Effector memory CD4-positive, alpha-beta T cell (primary cell): Measurements from ENCODE around the gene ADIRF.
"Not testable (repeated sequence)": the region's sequence is repeated elsewhere in the genome, so short reads cannot be mapped to it uniquely, and the experiment has no call there.

Experiments used
- DNase-seq, 3 donors: peaks; one replicate each; pipeline ENCODE4 v3.0.0-alpha.2; 2020
- H3K27ac ChIP-seq: 2 replicates; pipeline ENCODE4 v1.7.0; 2013; ENCODE audit warnings: mild to moderate bottlenecking, low read length, moderate library complexity; ENCODE audit not compliant: insufficient read depth, poor library complexity, severe bottlenecking
- H3K27me3 ChIP-seq: replicated peaks from 2 replicates; pipeline ENCODE4 v1.7.0; 2013; ENCODE audit warnings: mild to moderate bottlenecking, low read length; ENCODE audit not compliant: insufficient read depth, control insufficient read depth, poor library complexity, severe bottlenecking
- H3K36me3 ChIP-seq: 2 replicates; pipeline ENCODE4 v1.7.0; 2013; ENCODE audit warnings: mild to moderate bottlenecking, low read length, moderate library complexity; ENCODE audit not compliant: control insufficient read depth, insufficient read depth
- H3K4me1 ChIP-seq: 2 replicates; pipeline ENCODE4 v1.7.0; 2013; ENCODE audit warnings: low read length, mild to moderate bottlenecking; ENCODE audit not compliant: control insufficient read depth, insufficient read depth, poor library complexity, severe bottlenecking
- H3K4me3 ChIP-seq: 2 replicates; pipeline ENCODE4 v1.7.0; 2013; ENCODE audit warnings: low read length, low read depth, mild to moderate bottlenecking; ENCODE audit not compliant: insufficient read depth, poor library complexity, severe bottlenecking
- H3K9me3 ChIP-seq: 2 replicates; pipeline ENCODE4 v1.7.0; 2013; ENCODE audit warnings: mild to moderate bottlenecking, low read length, moderate library complexity; ENCODE audit not compliant: control insufficient read depth

Gene ADIRF

DNA sequence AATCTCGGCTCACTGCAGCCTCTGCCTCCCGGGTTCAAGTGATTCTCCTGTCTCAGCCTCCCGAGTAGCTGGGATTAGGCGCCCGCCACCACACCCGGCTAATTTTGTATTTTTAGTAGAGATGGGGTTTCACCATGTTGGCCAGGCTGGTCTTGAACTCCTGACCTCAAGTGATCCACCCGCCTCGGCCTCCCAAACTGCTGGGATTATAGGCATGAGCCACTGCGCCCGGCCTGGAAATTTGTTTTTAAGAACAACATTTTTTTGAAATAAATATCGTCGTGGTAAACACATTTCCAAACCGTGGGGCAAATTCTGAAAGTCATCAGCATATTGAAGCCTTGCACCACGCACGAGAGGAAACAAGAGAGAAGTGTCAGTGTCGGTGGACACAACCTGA, 28.2 kb upstream of the ADIRF start:
- not testable (repeated sequence) for H3K9me3 ChIP-seq, H3K4me1 ChIP-seq, H3K4me3 ChIP-seq

DNA sequence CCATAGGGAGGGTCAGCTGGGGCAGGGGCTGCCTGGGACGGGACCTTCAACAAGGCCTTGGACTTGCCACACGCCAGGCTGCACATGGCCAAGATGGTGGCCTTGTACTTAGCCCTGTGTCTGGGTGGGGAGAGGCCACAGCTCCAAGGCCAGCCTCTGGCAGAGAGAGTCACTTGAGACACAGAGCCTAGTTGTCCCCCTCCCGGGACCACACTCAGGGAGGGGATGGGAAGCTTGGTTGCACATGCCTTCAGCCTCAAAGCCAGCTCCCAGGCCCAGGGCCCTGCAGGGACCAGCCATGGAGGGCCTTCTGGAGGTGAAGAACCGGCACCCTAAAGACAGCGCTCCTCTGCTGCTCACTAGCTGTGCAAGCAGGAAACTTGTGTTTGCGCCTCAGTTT, 27.6 kb upstream of the ADIRF start:
- Histone ChIP-seq H3K4me1 (no peaks in the 10 kb centered on the region), H3K9me3 (no peaks in the 10 kb centered on the region), H3K27ac (no peak overlapping the region), H3K4me3 (no peak overlapping the region), H3K27me3 (no peaks in the 10 kb centered on the region), H3K36me3 (no peaks in the 10 kb centered on the region)
- DNase-seq, result no peak

More for the DNA sequence above, 28.2 kb upstream of the ADIRF start:
- H3K27me3 ChIP-seq, H3K27ac ChIP-seq, DNase-seq, H3K36me3 ChIP-seq: not testable (repeated sequence)

DNA sequence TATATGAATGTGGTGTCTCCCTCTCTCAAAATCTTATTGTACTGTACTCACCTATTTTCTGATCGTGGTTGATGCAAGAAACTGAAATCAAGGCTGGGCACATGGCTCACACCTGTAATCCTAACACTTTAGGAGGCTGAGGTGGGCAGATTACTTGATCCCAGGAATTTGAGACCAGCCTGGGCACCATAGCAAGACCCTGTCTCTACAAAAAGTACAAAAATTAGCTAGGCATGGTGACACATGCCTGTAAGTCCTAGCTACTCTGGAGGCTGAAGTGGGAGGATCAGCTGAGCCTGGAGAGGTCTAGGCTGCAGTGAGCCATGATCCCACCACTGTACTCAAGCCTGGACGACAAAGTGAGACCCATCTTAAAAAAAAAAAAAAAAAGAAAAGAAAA, 26.9 kb upstream of the ADIRF start:
- Histone ChIP-seq H3K4me3 (no peak overlapping the region), H3K36me3 (no peaks in the 10 kb centered on the region), H3K4me1 (no peaks in the 10 kb centered on the region), H3K27me3 (no peaks in the 10 kb centered on the region), H3K9me3 (no peaks in the 10 kb centered on the region), H3K27ac (no peak overlapping the region)
- DNase-seq, result no peak

DNA sequence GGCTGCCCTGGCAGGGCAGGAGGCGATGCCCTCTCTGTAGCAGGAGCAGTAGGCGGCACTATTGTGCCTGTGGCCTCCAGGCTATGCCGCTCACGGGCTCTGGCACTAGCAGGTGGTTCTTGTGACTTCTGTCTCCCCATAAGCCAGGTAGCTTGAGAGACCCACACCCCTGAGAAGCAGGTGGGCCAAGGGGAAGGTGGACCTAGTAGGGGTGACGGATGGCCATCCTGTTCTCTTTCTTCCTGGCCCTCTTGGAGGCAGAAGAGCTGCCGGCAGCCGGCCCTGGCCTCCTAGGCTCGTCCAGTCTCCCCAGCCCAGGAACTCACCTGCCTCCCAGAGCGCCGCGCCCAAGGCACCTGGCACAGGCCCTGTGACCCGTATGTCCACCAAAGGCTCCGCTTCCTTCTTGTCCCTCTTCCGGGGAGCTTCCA, 26.3 kb upstream of the ADIRF start:
- H3K4me3 ChIP-seq, result no peak overlapping the region
- H3K9me3 ChIP-seq, result no peaks in the 10 kb centered on the region
- no peak for DNase-seq
- no peaks in the 10 kb centered on the region for H3K27me3 ChIP-seq
- no peaks in the 10 kb centered on the region for H3K36me3 ChIP-seq
- H3K4me1 ChIP-seq, result no peaks in the 10 kb centered on the region
- H3K27ac ChIP-seq, result no peak overlapping the region

DNA sequence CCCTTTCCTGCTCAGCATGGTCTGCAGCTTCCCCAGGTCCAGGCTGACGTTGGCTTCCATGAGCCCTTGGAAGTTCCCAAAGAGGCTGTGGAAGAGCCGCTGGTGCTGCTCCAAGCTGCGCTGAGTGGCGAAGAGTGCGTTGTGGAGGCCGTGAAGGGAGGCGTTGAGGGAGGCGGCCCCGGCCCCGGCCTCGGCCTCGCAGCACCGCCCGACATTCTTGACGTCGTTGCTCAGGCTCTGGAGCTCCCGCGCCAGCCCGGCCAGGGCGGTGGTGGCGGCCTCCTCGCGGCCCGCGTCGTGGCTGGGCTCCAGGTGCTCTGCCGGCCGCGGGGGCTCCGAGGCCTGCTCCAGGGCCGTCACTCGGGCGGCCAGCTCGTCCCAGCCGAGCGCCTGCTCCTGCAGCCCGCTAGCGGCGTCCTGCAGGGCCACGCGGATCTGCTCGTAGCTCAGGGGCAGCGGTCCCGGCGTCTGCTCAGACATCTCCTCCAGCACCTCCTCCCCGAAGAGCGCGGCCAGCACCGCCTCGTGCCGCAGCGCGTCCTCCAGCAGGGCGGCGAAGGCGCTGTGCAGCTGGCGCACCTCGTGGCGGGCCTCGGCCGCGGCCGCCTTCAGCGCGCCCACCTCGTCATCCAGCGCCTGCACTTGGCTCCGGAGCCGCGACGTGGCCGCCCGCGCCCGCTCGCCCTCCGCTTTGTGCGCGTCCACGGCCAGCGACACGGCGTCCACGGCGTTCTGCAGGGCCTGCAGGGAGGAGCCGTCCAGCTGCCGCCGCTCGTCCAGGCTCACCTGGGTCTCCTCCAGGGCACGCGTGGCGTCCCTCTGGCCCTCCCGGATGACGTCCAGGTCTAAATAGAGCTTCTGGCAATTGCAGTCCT, 25.6 kb upstream of the ADIRF start:
- Histone ChIP-seq H3K36me3 (no peaks in the 10 kb centered on the region), H3K27ac (no peak overlapping the region), H3K4me3 (no peak overlapping the region), H3K4me1 (no peaks in the 10 kb centered on the region), H3K27me3 (no peaks in the 10 kb centered on the region), H3K9me3 (no peaks in the 10 kb centered on the region)
- DNase-seq, result no peak

DNA sequence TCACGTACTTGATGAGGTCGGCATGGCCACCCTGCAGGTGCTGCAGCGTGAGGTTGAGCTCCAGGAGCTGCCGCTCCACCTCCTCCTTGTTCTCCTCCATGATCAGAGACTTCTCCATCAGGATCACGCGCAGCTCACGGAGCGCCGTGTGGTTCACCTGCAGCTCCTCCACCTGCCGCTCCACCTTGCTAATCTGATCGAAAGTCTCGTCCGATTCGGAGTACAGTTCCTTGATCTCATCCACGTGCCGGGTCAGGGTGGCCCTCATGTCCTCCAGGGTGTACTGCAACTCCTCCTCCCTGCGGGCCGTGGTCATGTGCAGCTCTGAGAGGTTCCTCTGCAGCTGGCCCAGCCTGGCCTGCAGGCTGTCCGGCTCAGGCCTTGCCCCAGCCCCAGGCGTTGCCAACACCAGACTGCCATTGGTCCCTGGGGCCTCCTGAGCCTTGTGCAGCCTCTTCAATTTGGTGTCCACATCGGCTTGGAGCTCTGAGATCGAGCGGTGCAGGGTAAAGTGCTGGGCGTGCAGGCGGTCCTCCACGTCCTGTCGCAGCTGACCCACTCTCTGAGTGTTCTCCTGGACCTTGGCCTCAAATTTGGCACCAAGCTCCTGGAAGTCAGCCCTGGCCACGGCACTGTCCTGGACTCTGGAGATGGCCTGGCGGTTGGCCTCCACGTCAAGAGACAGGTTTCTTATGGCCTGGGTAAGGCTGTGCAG, 24.8 kb upstream of the ADIRF start:
- Histone ChIP-seq H3K9me3 (no peaks in the 10 kb centered on the region), H3K27ac (no peak overlapping the region), H3K4me3 (no peak overlapping the region), H3K36me3 (no peaks in the 10 kb centered on the region), H3K4me1 (no peaks in the 10 kb centered on the region), H3K27me3 (no peaks in the 10 kb centered on the region)
- no peak for DNase-seq

DNA sequence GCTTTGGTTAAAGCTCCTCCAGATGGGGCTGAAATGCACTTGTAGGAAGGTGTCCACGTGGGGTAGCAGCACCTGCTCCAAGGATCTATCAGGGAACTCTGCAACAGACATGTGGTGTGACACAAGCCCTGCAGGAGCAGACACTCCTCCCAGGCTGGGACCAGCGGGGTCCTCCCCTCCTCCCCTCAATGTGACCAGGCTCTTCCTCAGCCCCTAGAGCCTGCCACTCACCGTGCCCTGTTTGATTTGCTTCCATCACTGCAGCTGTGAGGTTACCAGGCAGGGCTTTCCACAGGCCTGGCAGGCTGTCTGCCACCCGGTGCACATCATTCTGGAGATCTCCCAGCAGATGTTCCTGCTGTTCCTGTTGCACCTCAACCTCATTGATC, 24.3 kb upstream of the ADIRF start:
- Histone ChIP-seq H3K27ac (no peak overlapping the region), H3K9me3 (no peaks in the 10 kb centered on the region), H3K36me3 (no peaks in the 10 kb centered on the region), H3K4me1 (no peaks in the 10 kb centered on the region), H3K4me3 (no peak overlapping the region), H3K27me3 (no peaks in the 10 kb centered on the region)
- DNase-seq, result no peak

DNA sequence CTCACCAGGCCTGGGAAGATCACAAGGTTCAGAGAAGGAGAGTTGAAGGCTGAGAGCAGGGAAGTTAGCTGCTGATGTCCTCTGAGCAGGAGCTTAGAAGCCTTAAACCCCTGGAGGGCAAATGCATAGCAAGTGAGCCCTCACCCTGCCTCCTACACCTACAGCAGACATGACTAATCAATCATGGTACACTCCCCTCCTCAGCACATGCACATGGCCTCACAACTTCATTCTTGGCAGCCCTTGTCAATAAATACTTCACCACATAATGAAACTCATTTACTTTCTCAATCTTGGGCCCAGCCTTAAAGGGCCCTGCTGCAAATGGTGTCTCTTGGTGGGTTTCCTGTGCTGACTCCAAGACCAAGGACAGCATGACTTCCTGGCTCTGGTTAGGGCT, 23.8 kb upstream of the ADIRF start:
- Histone ChIP-seq H3K4me3 (no peak overlapping the region), H3K27me3 (no peaks in the 10 kb centered on the region), H3K27ac (no peak overlapping the region), H3K36me3 (no peaks in the 10 kb centered on the region), H3K9me3 (no peaks in the 10 kb centered on the region), H3K4me1 (no peaks in the 10 kb centered on the region)
- DNase-seq, result no peak

DNA sequence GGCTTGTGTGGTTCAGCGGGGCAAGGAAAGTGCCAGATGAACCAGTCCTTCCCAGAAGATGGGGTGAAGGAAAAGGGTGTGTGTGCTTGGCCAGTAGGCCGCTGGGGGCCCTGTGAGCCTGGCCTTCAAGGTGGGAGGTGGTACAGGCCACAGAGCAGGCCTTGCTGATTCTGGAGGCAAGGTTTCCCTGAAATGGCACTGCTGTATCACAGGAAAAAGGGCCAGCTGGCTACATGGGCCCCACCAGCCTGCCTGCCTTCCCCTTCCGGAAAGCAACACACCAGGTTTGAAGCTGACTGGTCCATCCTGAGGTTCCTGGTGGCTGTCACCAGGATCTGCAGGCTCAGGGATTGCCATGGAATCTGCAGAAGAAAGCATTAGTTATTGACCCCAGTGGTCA, 23.4 kb upstream of the ADIRF start:
- Histone ChIP-seq H3K9me3 (no peaks in the 10 kb centered on the region), H3K36me3 (no peaks in the 10 kb centered on the region), H3K4me3 (no peak overlapping the region), H3K4me1 (peaks cover 2% of the 10 kb centered on the region), H3K27me3 (no peaks in the 10 kb centered on the region), H3K27ac (no peak overlapping the region)
- no peak for DNase-seq
